HG03558 (cell line): ENCODE results near the gene RECQL5.
"Not testable (repeated sequence)": the region's sequence is repeated elsewhere in the genome, so short reads cannot be mapped to it uniquely, and the experiment has no call there.

ENCODE experiments used
- ATAC-seq: cut with Tn5 transposase; IDR thresholded peaks from one replicate; pipeline ENCODE4 v1.9.1; 2021; ENCODE audit warnings: moderate number of reproducible peaks; ENCODE audit not compliant: unreplicated experiment; ENCODE audit errors: extremely low read depth

Gene RECQL5

GRCh38 chr17:75596320-75597087, 70.5 kb downstream of the RECQL5 start:
- no peak for ATAC-seq

GRCh38 chr17:75595920-75596313, 71.0 kb downstream of the RECQL5 start:
- no peak for ATAC-seq

- ATAC-seq, result no peak
Measured at GRCh38 chr17:75595284-75595919, 71.6 kb downstream of the RECQL5 start.

GRCh38 chr17:75594499-75595283, 72.3 kb downstream of the RECQL5 start:
- no peak for ATAC-seq

- not testable (repeated sequence) for ATAC-seq
Measured at GRCh38 chr17:75593430-75593829, 73.5 kb downstream of the RECQL5 start.

GRCh38 chr17:75592348-75593020, 74.5 kb downstream of the RECQL5 start:
- no peak for ATAC-seq

GRCh38 chr17:75591722-75592302, 75.1 kb downstream of the RECQL5 start:
- ATAC-seq, result no peak

- ATAC-seq, result no peak
Measured at GRCh38 chr17:75590849-75591721, 75.9 kb downstream of the RECQL5 start.

- no peak for ATAC-seq
Measured at GRCh38 chr17:75590314-75590761, 76.6 kb downstream of the RECQL5 start.

GRCh38 chr17:75589919-75590303, 77.0 kb downstream of the RECQL5 start:
- no peak for ATAC-seq

- no peak for ATAC-seq
Measured at GRCh38 chr17:75589012-75589918, 77.7 kb downstream of the RECQL5 start.

- ATAC-seq, result no peak
Measured at GRCh38 chr17:75588596-75589011, 78.3 kb downstream of the RECQL5 start.

GRCh38 chr17:75587675-75588595, 79.0 kb downstream of the RECQL5 start, which contains the start of gene MYO15B:
Gene MYO15B, plus strand, starts transcription at chr17:75587800. Its CDS starts 258 bp downstream, at chr17:75588058.
- ATAC-seq, result no peak

- ATAC-seq, result no peak
Measured at GRCh38 chr17:75584849-75585175, 82.1 kb downstream of the RECQL5 start.

- ATAC-seq, result not testable (repeated sequence)
Measured at GRCh38 chr17:75583197-75583596, 83.8 kb downstream of the RECQL5 start.

GRCh38 chr17:75581121-75581725, 85.7 kb downstream of the RECQL5 start:
- ATAC-seq, result not testable (repeated sequence)
